DMS79 (cell line): Measurements from ENCODE around the gene HECTD4.
"Not testable (repeated sequence)": the region's sequence is repeated elsewhere in the genome, so short reads cannot be mapped to it uniquely, and the experiment has no call there.

Source experiments
- DNase-seq: peaks from one replicate; lab custom pipeline; 2025; lab: John Stamatoyannopoulos, UW

Gene HECTD4

GRCh38 chr12:112116232-112117060, 265.8 kb downstream of the HECTD4 start:
- DNase-seq: no peak

- DNase-seq: no peak
Measured at GRCh38 chr12:112115259-112116045, 266.8 kb downstream of the HECTD4 start.

GRCh38 chr12:112112409-112113133, 269.7 kb downstream of the HECTD4 start:
- DNase-seq: no peak

GRCh38 chr12:112111931-112112330, 270.3 kb downstream of the HECTD4 start:
- DNase-seq: no peak

- not testable (repeated sequence) for DNase-seq
Measured at GRCh38 chr12:112110787-112111662, 271.2 kb downstream of the HECTD4 start.
